ENCODE results near the gene JAG2. TPM values are rescaled to one million over a fixed set of nuclear protein-coding genes. Genes with fewer than 3 reads are reported as not detected.

Gene JAG2
- total and polyA plus RNA-seq, 3 donors from 2014 or later: 12.9 to 21.3 (median 20.4) TPM

GRCh38 chr14:105187935-105188524 is 19.5 kb upstream of the JAG2 start:
- Histone ChIP-seq H3K9me3 (no peaks in the 10 kb centered on the region), H3K27me3 (no peaks in the 10 kb centered on the region), H3K27ac (no peak overlapping the region), H3K36me3 (ENCODE audit: low read depth, missing control alignments) (no peaks in the 10 kb centered on the region), H3K4me1 (no peaks in the 10 kb centered on the region), H3K4me3 (no peak overlapping the region)
- no peak for DNase-seq
- TF ChIP-seq CTCF (IDR thresholded peaks at IDR 0.05): no peak
- TF ChIP-seq POLR2A (IDR thresholded peaks at IDR 0.05): no peak
- 66 to 72% methylated on average over 5 to 14 of the region's 14 CpGs for WGBS, 2 donors
- intact Hi-C loops (cut with DNase I; ENCODE audit: low total_unique reads): no loop called here

GRCh38 chr14:105187116-105187515 is 18.5 kb upstream of the JAG2 start:
- DNase-seq: no peak
- WGBS, 2 donors: 62 to 66% methylated on average over 4 of the region's 4 CpGs
- Histone ChIP-seq H3K4me1 (no peaks in the 10 kb centered on the region), H3K27ac (no peak overlapping the region), H3K4me3 (no peak overlapping the region), H3K27me3 (no peaks in the 10 kb centered on the region), H3K36me3 (ENCODE audit: low read depth, missing control alignments) (no peaks in the 10 kb centered on the region), H3K9me3 (no peaks in the 10 kb centered on the region)
- intact Hi-C loops (cut with DNase I; ENCODE audit: low total_unique reads): no loop called here
- no peak for TF ChIP-seq CTCF (IDR thresholded peaks at IDR 0.05)
- no peak for TF ChIP-seq POLR2A (IDR thresholded peaks at IDR 0.05)

GRCh38 chr14:105185973-105186372 is 17.4 kb upstream of the JAG2 start:
- intact Hi-C loops (cut with DNase I; ENCODE audit: low total_unique reads): no loop called here
- Histone ChIP-seq H3K4me1 (no peaks in the 10 kb centered on the region), H3K27me3 (no peaks in the 10 kb centered on the region), H3K9me3 (no peaks in the 10 kb centered on the region), H3K4me3 (no peak overlapping the region), H3K36me3 (ENCODE audit: low read depth, missing control alignments) (no peaks in the 10 kb centered on the region), H3K27ac (no peak overlapping the region)
- no peak for TF ChIP-seq POLR2A (IDR thresholded peaks at IDR 0.05)
- no peak for TF ChIP-seq CTCF (IDR thresholded peaks at IDR 0.05)
- DNase-seq: no peak
- WGBS, 2 donors: 34 to 47% methylated on average over 4 of the region's 4 CpGs

GRCh38 chr14:105185001-105185400 is 16.4 kb upstream of the JAG2 start:
- intact Hi-C loops (cut with DNase I; ENCODE audit: low total_unique reads): no loop called here
- H3K27me3 ChIP-seq: no peaks in the 10 kb centered on the region
- no peak overlapping the region for H3K4me3 ChIP-seq
- peaks cover 5% of the 10 kb centered on the region for H3K4me1 ChIP-seq
- no peaks in the 10 kb centered on the region for H3K36me3 ChIP-seq (ENCODE audit: low read depth, missing control alignments)
- TF ChIP-seq CTCF (IDR thresholded peaks at IDR 0.05) (no peak), POLR2A (IDR thresholded peaks at IDR 0.05) (no peak)
- WGBS, 2 donors: 49 to 50% methylated on average over 13 to 18 of the region's 18 CpGs
- H3K27ac ChIP-seq: no peak overlapping the region
- no peak for DNase-seq
- no peaks in the 10 kb centered on the region for H3K9me3 ChIP-seq

GRCh38 chr14:105184461-105184860 is 15.9 kb upstream of the JAG2 start:
- intact Hi-C loops (cut with DNase I; ENCODE audit: low total_unique reads): no loop called here
- DNase-seq: no peak
- no peak overlapping the region for H3K27ac ChIP-seq
- H3K36me3 ChIP-seq (ENCODE audit: low read depth, missing control alignments): no peaks in the 10 kb centered on the region
- H3K4me3 ChIP-seq: no peak overlapping the region
- H3K27me3 ChIP-seq: no peaks in the 10 kb centered on the region
- H3K9me3 ChIP-seq: no peaks in the 10 kb centered on the region
- TF ChIP-seq CTCF (IDR thresholded peaks at IDR 0.05): no peak
- TF ChIP-seq POLR2A (IDR thresholded peaks at IDR 0.05): no peak
- peaks cover 5% of the 10 kb centered on the region for H3K4me1 ChIP-seq
- WGBS, 2 donors: 64 to 78% methylated on average over 9 of the region's 9 CpGs

All from testis (tissue), 3 donors.